Measurements from ENCODE around the gene FN1. TPM values are rescaled to one million over a fixed set of nuclear protein-coding genes. Genes with fewer than 3 reads are reported as not detected.

Gene FN1
- total RNA-seq, 4 donors from 2014 or later, result 45.8 to 78.1 (median 52.7) TPM

DNA sequence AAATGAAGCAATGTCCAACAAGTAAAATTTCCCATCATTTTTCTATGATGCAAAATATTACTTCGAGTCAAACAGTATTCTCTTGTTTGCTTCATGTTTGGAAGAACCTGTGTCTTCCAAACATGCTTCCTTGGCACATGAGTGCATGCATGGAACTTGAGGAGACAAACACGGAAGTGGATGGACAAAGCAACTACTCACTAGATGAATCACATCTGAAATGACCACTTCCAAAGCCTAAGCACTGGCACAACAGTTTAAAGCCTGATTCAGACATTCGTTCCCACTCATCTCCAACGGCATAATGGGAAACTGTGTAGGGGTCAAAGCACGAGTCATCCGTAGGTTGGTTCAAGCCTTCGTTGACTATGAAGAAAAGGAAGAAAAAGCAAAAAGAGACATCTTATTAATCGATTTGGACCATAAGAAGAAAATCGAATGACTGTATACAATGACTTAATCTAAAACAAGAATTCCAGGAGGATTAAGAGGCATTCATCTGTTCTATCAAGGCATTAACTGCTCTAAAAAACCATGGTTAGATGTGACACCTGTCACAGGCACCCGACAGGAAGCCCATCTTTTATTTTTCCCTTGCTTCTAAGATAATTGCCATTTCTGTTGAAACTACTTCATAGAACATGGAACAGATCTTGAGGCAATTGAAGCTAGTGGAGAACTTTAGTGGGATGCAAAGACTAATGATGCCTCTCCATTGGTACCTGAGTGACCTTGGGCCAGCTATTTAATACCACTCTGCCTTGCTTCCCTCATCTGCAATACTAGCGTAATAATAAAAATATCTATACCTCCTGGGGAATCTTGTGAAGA is 68.0 kb downstream of the FN1 start:
- Histone ChIP-seq H3K27me3 (no peaks in the 10 kb centered on the region), H3K9me3 (no peaks in the 10 kb centered on the region), H3K4me3 (no peak overlapping the region), H3K36me3 (peaks cover 31% of the 10 kb centered on the region), H3K27ac (no peak overlapping the region), H3K4me1 (no peaks in the 10 kb centered on the region)
- DNase-seq (ENCODE audit: low spot score in 2 of 2), result no peak
- WGBS, result 87% methylated on average over 11 of the region's 11 CpGs
- TF ChIP-seq POLR2AphosphoS5 (IDR thresholded peaks at IDR 0.05) (no peak), POLR2A (IDR thresholded peaks at IDR 0.05) (no peak), EP300 (IDR thresholded peaks at IDR 0.05) (no peak)
- TF ChIP-seq, protein P1, sequence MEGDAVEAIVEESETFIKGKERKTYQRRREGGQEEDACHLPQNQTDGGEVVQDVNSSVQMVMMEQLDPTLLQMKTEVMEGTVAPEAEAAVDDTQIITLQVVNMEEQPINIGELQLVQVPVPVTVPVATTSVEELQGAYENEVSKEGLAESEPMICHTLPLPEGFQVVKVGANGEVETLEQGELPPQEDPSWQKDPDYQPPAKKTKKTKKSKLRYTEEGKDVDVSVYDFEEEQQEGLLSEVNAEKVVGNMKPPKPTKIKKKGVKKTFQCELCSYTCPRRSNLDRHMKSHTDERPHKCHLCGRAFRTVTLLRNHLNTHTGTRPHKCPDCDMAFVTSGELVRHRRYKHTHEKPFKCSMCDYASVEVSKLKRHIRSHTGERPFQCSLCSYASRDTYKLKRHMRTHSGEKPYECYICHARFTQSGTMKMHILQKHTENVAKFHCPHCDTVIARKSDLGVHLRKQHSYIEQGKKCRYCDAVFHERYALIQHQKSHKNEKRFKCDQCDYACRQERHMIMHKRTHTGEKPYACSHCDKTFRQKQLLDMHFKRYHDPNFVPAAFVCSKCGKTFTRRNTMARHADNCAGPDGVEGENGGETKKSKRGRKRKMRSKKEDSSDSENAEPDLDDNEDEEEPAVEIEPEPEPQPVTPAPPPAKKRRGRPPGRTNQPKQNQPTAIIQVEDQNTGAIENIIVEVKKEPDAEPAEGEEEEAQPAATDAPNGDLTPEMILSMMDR (IDR thresholded peaks at IDR 0.05), result no peak

DNA sequence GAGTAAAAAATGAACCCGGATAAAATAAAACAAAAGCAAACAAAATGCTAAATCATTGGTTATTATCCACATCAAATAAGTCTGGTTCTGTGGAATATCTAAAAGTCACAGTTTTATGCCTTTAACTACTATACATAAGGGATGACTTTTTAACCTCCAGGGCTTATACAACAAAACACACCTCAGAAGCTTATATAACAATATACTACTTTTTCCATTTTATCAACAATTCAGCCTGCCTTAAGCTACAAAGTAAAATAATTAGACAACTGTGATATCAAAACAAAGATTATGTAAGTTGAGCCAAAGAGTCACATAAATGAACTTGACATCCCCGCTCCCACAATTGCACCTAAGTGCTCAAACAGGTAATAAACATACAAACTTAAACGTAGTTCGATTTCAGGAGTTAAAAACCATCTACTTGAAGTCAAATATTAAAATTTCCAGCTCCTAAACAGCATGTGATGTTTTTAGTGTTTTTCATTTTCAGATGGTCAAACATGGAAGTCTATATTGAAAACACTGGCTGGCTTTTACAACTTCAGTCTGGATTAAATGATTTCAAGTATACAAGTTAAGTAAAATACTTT is 69.3 kb downstream of the FN1 start:
- 87% methylated on average over 4 of the region's 4 CpGs for WGBS
- H3K36me3 ChIP-seq, result peaks cover 35% of the 10 kb centered on the region
- no peak for DNase-seq (ENCODE audit: low spot score in 2 of 2)
- H3K27ac ChIP-seq, result no peak overlapping the region
- H3K27me3 ChIP-seq, result no peaks in the 10 kb centered on the region
- TF ChIP-seq POLR2AphosphoS5 (IDR thresholded peaks at IDR 0.05), result no peak
- TF ChIP-seq, protein P1 (IDR thresholded peaks at IDR 0.05), result no peak
- no peak for TF ChIP-seq EP300 (IDR thresholded peaks at IDR 0.05)
- TF ChIP-seq POLR2A (IDR thresholded peaks at IDR 0.05), result no peak
- no peaks in the 10 kb centered on the region for H3K4me1 ChIP-seq
- no peak overlapping the region for H3K4me3 ChIP-seq
- H3K9me3 ChIP-seq, result no peaks in the 10 kb centered on the region

DNA sequence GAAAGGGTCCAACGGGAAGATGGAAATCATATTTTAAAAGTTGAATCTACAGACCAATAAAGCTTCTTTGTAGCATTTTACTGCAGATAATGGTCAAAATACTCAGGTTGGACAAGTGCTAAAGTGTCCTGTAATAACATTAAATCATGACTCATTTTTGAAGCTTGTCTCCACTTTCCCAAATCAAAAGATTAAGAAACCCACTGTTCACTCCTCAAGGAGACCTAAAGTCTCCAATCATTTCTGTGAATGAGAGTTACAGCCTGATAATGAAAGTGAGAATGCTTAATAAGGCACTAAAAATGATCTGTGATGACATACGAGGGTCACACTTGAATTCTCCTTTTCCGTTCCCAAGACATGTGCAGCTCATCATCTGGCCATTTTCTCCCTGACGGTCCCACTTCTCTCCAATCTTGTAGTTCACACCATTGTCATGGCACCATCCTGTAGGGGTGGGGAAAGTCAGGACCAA is 70.6 kb downstream of the FN1 start:
- H3K27ac ChIP-seq, result no peak overlapping the region
- H3K4me1 ChIP-seq, result no peaks in the 10 kb centered on the region
- peaks cover 43% of the 10 kb centered on the region for H3K36me3 ChIP-seq
- H3K27me3 ChIP-seq, result no peaks in the 10 kb centered on the region
- TF ChIP-seq EP300 (IDR thresholded peaks at IDR 0.05), result no peak
- TF ChIP-seq, protein P1 (IDR thresholded peaks at IDR 0.05), result no peak
- no peak for TF ChIP-seq POLR2AphosphoS5 (IDR thresholded peaks at IDR 0.05)
- no peak for TF ChIP-seq POLR2A (IDR thresholded peaks at IDR 0.05)
- H3K4me3 ChIP-seq, result no peak overlapping the region
- no peaks in the 10 kb centered on the region for H3K9me3 ChIP-seq
- 93% methylated on average over 4 of the region's 4 CpGs for WGBS
- no peak for DNase-seq (ENCODE audit: low spot score in 2 of 2)

DNA sequence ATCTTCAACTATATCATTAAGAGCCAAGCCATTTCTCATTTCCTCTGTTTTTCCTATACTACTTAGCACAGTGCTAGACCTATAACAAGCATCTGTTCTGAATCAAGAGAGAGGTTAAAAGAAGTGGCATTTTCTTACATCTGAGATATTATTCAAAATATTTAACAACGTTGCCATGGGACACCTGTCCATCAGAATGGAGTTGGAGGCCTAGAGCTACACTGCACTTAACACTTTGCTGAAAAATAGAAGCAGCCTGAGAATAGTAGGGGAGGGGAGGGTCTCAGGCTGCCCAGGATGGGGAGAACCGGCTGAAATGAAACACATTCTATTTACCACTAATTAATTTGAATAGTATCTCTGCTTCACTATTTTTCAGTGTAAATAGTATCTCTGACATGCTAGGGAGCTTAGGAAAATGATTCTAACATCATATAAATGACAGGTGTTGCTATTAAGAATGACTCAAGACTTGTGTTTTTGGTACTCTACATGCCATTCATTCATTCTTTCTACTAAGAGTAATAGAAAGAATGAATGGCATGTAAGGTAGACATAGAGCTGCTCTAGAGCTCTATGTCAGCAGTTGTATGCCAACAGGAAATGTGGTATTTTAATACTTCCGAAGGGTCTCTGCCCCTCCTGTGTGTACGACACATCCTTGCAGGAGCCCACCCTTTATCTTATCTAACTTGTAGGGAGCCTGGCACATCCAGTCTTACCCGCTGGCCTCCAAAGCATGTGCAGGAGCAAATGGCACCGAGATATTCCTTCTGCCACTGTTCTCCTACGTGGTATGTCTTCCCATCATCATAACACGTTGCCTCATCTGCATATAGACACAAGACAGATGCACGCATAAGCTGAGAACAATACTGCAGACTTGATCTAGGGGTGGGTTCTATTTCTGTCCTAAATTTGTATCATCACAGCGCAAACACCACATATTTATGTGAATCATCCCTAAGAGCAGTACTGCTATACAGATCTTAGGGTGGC is 71.4 kb downstream of the FN1 start:
- H3K27me3 ChIP-seq, result no peaks in the 10 kb centered on the region

More for the DNA sequence above, 71.4 kb downstream of the FN1 start:
- WGBS, result 90% methylated on average over 10 of the region's 10 CpGs
- H3K4me1 ChIP-seq, result no peaks in the 10 kb centered on the region
- no peak overlapping the region for H3K27ac ChIP-seq
- DNase-seq (ENCODE audit: low spot score in 2 of 2), result no peak
- H3K4me3 ChIP-seq, result no peak overlapping the region
- peaks cover 42% of the 10 kb centered on the region for H3K36me3 ChIP-seq
- TF ChIP-seq EP300 (IDR thresholded peaks at IDR 0.05), result no peak
- TF ChIP-seq POLR2AphosphoS5 (IDR thresholded peaks at IDR 0.05), result no peak
- TF ChIP-seq, protein P1 (IDR thresholded peaks at IDR 0.05), result no peak
- no peak for TF ChIP-seq POLR2A (IDR thresholded peaks at IDR 0.05)
- H3K9me3 ChIP-seq, result no peaks in the 10 kb centered on the region
